EL (cell line): Measurements from ENCODE around the gene NMRK2.
"Not testable (repeated sequence)": the region's sequence is repeated elsewhere in the genome, so short reads cannot be mapped to it uniquely, and the experiment has no call there.

ENCODE experiments used
- DNase-seq: peaks from one replicate; pipeline ENCODE4 v3.0.0-alpha.2; 2016

The NMRK2 gene

DNA sequence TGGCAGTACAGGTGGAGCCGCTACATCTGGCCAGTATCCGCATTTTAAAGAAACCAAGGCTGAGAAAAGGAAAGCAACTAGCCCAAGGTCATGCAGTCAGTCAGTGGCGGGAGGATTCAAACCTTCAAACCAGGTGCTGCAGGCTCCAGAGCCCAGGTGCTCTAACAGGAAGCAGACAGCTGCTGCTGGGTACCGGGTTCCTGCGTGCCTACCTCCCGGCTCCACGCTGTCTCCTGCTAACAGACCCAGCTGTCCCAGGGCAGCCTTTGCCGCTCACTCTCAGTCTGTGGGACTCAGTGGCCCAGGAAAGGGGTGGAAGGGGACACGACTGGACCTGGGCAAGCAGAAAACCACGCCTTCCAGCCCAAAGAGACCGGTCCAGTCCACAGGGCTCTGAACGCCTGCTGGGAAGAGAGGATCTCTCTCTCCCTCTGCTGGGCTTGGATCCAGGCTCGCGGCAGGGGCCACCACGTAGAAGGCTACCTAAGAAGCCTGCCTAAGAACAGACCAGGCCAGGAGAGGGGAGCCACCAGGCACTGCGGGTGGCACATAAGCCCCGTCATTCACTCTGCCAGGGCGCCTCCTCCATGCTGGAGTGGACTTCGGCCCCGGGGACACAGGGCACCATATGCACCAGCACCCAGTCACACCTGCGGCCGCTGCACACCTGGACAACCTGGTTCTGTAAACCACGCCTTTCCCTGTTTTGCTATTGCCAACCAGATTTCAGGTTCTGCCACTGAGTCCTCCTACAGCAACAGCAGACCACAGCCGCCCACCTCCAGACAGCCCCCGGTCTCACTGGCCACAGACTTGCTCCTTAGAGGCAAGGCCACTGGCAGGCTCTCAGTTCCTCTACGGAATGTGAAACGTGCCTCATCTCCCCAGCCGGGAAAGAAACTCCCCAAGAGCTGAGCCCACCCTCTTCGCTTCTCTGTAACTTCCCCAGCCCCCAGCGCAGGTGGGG is 33.5 kb downstream of the NMRK2 start:
- no peak for DNase-seq

DNA sequence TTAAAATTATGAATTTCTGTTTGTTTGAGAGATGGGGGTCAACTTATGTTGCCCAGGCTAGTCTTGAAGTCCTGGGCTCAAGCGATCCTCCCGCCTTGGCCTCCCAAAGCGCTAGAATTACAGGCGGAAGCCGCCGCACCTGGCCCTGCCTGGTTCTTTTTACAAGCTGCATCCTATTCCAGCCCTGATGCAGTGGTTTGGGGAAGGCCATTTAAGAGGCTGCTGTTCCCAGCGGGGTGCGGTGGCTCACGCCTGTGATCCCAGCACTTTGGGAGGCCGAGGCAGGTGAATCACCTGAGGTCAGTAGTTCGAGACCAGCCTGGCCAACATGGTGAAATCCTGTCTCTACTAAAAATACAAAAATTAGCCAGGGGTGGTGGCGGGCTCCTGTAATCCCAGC is 35.1 kb downstream of the NMRK2 start:
- DNase-seq = not testable (repeated sequence)

DNA sequence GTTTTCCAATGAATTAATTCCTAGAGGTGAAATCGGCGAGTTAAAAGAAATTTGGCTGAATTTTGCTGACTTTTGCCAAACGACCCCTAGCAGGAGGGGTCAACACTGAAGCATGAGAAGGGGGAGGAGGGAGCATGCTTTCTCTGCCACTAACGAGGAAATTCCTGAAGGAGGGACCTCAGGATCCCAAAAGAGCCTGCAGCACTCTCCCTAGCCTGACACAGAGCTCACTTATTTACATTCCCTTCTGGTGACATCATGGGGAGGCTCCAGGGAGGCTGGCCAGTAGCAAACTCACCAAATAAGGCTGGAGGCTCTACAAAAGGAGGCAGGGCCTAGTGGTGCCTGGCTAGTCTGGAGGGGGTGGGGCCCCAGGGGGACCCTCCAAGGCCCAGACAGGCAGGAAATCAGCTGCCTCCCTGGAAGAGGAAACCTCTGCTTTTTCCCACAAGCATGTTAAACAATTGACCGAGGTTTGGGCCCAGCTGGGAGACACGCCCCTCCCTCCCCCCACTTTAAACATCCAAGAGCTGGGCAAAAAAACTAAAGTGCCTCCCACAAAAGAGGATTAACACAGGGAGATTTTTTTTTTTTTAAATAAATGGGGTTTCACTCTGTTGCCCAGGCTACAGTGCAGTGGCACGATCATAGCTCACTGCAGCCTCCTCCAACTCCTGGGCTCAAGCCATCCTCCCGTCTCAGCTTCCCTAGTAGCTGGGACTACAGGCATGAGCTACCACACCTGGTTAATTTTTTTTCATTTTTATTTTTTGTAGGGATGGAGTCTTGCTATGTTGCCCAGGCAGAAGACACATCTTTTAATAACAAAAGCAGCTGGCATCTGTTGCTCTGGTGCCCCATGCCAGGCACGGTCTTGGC is 35.9 kb downstream of the NMRK2 start:
- DNase-seq = peak; percentile 100

DNA sequence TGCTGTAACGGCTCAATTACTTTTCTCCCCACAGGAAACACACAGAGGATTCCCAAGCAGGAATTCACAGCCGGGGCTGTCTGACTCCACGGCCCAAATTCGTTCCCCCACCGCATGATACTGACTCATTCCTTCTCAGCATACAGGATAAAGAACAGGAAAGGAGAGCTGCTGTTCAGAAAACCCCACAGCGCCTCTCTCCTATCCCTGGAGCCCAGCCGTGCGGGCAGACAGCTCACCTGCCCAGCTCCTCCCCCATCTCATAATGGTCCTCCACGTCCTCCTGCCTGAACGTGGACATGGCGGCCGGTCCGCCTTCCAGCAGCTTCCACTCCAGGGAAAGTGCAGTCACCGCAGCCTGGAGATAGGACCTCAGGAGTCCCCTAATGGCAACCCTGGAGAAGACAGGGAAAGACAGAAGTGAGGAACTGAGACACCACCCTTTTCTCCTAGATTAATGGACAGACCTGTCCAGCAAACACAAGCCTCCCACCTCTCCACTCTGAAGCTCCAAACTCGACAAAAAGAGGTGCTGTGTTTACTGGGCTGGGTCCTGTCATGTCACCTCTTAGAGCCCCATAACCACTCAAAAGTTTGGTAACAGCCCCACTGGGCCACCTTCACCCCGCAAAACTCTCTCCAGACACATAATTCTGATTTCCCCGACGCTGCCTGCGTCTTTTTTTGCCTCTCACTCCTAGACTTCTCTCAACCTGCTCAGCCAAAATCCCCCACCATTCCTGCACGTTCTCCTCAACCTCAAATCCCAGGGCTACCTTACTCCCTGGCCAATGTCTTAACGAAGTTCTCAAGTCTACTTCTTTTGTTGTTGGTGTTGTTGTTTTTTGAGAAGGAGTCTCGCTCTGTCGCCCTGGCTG is 36.8 kb downstream of the NMRK2 start:
- peak; percentile 92 for DNase-seq

DNA sequence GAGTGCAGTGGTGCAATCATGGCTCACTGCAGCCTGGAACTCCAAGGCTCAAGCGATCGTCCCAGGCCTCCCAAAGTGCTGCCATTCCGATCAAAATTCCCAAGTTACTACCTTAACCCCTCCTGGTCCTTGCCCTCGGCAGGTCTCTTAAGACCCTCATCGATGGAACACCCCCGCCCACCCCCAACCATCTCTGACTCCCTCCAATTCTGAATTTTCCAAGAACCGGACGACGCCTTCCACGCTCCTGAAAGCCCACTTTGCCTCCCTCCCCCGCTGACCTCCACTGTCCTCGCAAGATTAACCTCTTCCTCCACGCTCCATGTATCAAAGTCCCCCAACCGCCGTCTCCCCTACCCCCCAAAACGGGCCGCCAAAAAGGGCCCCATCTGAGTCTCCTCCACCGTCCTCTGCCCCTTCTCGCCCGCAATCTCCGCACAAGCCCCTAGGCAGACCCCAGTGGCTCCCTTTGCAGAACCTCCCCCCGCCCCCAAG is 37.5 kb downstream of the NMRK2 start:
- no peak for DNase-seq

DNA sequence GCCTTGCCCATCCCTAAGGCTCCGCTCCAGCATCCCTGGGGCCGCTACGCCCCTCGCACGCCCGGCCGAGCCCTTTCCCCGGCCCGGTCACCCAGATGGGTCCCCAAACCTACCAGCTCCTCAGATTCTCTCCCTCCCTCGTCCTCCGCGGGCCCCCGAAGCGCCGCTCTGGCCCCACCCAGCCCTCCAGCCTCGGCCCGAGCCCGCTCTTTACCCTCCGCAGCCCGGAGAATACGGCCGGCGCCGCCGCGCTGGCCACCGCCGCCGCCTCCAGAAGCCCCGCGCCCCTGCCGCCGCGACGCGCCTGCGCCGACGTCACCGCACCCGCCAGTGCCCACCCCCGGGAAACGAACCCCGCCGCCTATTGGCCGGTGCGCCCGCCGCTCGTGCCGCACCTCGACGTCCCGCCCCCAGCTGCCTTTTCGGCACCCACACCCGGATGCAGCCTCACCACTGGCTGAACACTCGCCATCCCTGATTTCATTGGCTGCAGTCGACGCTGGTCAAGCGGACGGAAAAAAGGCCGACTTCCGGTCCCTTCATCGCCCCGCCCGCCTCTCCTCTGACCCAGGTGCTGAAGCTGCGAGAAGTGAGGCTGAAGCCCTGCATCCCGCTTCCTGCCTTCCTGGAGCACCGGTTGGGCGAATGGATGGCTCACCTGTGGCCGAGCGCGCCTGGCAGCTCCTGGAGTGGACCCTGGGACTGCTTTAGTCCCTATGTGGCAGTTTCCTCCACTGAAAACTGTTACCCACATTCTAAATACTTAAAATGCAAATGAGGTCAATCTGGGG is 38.1 kb downstream of the NMRK2 start, which contains the start of gene DAPK3:
TSS of gene DAPK3 (minus strand) at position 292 of the 791 bp plus-strand sequence. CDS start 1,364 bp downstream, outside the sequence.
- DNase-seq = peak; percentile 98

DNA sequence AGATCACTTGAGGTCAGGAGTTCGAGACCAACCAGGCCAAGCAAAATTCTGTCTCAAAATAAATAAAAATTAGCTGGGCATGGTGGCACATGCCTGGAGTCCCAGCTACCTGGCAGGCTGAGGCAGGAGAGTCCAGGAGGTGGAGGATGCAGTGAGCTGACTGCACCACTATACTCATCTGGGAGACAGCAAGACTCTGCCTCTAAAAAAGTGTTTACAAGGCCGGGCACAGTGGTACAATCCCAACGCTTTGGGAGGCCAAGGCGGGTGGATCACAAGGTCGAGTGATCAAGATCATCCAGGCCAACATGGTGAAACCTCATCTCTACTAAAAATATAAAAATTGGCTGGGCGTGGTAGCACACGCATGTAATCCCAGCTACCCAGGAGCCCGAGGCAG is 42.3 kb downstream of the NMRK2 start:
- DNase-seq = no peak

DNA sequence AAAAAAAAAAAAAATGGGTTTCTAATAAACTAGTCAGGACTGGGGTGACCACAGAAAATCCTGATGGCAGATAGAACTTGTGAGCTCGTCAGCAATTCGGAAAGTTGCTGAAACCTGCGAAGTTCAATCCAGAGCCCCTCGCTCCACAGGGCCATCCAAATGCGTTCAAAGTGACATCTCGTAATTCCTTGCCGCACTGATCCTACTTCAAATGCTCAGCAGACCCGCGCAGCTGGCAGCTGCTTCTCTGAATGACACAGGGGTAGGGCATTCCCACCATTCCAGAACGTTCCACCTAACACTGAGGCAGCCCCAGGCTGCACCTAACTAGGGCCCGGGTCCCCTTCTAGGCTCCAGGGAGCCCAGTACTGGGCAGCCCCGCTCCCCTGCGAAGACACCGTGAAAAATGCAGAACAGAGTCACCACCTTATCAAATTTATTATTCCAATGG is 42.8 kb downstream of the NMRK2 start:
- peak; percentile 36 for DNase-seq

DNA sequence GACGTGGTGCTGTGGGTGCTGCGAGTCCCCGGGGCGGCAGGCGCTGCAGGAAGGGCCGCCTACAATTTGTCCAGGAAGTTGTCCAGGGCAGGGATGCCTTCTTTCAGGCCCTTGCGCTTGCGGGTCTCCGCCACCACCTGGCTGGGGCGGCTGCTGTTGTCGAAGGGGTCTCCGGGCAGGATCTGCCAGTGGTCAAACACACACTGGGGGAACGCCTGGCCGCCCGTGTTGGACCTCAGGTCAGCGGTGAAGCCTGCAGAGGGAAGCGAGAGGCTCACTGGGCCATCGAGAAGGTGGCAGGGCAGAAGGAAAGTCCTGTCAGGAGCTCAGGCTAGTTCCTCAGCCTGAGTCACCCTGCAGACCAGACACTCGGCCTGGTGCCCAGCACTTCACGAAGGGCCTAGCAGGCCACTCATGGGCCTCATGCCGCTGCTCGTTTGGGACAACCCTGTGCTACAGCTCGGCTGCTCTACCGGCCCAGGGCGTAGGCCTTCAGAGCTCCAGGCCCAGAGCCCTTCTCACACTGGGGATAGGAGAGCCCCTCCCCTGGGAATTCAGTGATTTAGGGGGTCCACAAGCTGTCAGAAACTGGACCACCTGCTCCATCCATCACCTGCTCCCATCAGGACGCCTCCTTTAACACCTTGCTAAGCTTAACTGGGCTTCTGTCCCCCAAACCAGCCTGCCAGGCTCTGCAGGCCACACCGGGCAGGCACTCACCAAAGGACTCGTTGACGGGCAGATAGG is 43.8 kb downstream of the NMRK2 start:
- DNase-seq = no peak

DNA sequence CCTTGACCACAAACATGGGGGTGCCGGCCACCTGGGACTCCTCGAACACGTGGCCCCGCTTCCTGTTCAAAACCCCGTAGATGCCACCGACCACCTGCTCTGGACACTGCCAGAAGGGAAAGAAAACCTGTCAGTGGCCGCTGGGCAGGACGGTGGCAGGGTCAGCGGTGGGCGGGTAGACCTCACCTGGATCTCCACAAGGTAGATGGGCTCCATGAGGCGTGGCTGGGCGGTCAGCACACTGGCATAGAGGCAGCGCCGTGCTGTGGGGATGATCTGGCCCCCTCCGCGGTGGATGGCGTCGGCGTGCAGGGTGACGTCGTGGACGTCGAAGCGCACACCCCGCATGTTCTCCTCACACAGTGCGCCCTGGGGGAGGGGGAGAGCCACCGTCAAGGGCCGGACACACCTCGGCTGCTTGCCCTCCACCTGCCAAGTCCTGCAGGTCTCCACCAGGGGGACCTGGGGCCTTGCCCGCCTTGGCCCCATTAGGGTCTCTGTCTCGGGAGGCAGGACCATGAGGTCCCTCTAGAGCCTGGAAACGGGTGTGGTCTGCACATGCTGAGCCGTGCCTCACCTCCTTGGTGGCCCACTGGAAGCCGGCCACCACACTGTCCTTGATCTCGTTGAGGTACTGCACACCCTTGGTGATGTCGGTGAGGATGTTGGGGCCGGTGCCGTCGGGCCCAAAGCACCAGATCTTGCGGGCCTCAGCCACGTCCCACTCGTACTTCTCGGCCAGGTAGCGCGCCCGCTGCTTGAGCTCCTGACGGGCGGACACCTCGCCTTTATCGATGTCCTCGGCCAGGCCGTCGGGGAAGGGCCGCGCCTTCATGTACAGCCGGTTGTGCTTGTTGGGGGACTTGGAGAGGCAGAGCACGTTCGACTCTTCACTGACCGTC is 44.6 kb downstream of the NMRK2 start:
- no peak for DNase-seq

DNA sequence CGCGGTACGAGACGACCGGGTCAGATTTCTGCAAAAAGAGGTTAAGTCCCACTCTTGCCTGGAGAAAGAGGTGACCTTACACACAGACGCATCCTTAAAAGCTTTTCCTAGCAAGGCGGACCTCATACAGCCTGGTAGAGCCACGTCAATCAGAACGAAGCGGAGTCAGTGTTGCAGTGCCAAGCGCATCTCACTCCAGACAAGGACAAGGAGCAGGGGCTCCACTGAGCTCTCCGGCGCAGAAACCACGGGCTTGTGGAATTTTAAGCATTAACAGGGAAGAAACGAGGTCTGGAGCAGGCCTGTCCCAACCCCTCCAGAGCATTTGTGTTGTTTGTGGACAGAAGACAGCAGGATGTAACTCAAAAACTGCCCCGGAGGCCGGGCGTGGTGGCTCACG is 45.3 kb downstream of the NMRK2 start:
- DNase-seq = no peak

DNA sequence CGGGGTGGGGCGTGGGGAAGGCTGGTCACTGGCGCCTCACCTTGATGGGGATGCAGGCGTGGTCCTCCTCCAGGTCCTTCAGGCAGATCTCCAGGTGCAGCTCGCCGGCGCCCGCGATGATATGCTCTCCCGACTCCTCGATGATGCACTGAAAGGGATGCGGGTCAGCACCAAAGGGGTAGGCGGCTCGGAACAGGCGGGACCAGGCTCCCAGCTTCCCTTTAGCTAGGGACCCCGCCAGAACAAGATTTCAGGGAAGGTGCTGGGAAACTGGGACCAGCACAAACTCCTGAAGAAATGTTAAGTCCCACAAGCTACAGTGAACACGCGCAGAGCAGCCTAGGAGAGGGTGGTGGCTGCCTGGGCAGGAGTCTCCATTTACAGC is 46.4 kb downstream of the NMRK2 start:
- DNase-seq = no peak

DNA sequence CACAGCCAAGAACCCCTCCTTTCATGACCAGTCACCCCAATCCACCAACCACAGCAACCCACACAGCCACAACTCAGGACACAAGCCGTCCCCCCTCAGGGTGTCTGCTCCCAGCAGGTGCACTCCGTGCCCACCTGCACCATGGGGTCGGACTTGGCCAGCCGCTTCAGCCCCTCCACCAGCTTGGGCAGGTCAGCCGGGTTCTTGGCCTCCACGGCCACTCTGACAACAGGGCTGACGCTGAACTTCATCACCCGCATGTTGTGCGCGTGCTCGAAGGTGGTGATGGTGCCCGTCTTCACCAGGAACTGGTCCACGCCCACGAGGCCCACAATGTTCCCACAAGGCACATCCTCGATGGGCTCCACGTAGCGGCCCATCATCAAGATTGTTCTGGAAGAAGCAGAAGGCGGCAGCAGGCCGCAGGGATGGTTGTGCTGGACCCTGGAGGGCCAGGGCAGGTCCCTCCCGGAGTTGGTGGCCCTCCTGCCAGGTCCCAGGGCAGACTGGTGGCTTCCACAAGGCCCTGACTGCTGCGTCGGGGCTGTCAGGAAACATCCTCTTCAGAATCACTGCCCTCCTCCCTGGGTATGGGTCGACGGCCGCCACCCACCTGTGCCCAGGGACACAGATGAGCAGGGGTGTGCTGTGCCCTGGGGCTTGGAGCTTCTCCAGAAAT is 46.9 kb downstream of the NMRK2 start:
- DNase-seq = no peak

DNA sequence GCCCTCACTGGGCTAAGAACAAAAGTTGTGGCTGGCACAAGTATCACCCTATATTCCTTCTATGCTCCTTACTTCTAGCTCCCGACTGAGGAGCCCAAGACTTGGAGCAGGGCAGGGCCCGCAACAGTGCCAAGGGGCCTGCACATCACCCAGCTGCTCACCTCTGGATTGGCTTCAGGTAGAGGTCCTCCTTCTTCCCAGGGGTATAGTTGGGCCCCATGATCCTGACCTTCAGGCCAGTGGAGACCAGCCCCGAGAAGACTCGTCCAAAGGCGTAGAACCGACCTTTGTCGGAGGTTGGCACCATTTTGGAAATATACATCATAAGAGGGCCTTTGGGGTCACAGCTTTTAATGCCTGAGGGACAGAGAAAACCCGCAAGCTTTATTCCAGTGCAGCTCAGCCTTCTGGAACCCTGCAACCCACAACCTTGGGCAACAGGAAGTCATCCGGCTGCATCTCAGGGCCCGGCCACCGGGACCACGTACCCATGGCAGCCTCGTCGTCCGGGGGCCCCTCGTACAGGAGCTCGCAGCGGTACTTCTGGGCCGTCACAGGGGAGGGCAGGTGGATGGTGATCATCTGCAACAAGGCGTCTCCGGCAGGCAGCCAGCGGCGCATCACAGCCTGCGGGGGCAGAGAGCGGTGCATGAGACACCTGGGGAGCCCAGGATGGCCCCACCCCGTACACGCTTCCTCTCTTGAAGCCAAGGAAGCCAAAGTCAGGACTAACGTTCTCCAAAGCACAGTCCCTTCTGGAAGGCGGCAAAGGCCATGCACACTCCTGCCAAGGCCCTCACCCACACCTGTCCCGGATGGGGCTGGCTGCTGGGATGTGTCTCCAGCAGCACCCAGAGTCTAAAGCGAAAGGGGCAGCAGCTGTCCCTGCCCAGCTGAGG is 47.7 kb downstream of the NMRK2 start:
- no peak for DNase-seq

DNA sequence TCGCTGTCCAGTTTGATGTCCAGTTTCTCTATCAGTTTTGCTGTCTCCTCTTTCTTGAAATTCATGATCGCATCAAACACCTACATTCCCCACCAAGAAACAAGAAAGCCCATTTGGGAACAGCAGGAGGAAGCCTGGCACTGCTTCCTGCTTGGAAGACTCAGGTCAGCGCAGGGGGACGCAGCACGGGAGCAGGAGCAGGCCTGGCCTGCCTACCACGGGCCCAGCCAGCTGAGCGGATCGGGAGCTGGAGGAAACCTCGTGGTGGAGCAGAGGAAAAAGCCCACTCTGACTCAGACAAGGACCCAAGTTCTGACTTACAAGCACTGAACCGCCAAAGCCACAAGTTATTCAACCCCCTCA is 48.5 kb downstream of the NMRK2 start:
- DNase-seq = no peak

DNA sequence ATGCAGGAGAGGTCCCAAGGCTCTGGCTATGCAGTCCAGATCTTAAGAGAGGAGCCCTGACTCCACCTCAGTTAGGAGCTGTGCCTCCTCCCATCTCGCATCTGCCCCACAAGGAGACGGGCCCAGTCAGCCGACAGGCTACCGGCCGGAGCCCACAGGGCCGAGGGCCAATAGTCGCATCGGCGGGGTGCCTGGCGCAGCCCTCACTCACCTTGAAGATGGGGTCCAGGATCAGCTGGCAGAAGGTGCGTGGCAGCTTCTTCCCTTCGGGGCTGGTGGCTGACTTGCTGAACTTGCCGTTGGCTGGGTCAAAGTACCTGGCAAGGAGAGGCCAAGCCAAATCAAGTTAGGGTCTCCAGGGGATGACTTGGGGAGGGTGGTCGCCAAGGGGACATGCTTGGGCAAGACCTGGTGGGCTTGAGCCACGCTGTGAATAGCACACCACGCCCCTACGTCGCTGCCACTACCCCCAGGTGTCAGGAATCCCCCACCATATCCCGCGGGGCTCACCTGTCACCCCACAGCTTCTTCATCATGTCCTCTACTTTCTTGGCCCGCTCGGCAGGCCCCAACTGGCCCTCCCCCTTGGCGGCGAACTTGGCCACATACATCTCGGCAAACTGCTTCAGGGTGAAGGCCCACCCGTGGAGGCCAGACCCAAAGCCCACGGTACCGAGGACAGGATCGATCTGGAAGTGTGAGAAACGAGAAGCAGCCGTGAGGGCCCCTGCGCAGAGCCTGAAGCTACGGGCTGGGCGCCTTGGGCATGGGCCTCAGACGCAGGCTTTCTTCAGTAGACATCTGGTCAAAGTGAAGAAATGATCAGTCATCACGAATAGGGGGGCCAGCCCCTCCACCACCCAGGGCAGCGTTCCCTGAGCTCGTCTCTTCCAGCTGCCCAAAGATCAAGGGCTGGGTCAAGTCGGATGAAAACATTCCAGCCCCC is 49.1 kb downstream of the NMRK2 start:
- no peak for DNase-seq
